Measurements from ENCODE around the gene ARHGEF10L. TPM values are rescaled to one million over a fixed set of nuclear protein-coding genes. Genes with fewer than 3 reads are reported as not detected.

The ARHGEF10L gene
- total RNA-seq, 1 experiment from 2014 or later = 6.4 TPM

DNA sequence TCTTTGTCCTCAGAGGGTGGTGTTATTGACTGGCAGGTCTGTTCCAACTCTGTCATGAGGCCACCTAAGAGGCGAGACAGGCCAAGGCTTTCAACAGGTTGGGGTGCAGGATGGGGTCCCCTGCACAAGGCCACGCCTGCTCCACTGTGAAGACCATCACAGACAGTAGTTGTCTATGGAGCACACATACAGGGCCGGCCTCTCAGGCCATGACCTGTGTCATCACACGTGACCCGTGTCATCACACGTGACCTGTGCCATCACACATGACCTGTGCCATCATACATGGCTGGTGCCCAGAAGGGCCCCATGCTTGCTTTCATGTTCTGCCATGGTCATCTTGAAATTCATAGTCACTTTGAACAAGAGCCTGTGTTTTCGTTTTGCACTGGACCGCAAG, 91.9 kb downstream of the ARHGEF10L start:
- DNase-seq (ENCODE audit: low read depth) = no peak

DNA sequence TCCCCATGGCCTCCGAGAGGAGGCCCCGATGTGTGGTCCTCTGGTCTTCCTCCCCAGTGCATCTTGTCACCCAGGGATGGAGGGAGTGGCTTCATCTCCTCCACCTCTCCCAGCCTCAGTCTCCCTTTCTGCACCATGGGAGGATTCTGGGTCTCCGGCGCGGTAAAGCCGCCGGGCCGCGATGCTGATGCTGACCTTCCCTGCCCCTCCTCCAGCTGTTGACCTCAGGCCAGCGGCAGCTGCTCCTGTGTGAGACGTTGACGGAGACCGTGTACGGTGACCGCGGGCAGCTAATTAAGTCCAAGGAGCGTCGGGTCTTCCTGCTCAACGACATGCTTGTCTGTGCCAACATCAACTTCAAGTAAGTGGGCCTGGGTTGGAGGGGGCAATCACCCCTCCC, 92.6 kb downstream of the ARHGEF10L start:
- no peak for DNase-seq (ENCODE audit: low read depth)

DNA sequence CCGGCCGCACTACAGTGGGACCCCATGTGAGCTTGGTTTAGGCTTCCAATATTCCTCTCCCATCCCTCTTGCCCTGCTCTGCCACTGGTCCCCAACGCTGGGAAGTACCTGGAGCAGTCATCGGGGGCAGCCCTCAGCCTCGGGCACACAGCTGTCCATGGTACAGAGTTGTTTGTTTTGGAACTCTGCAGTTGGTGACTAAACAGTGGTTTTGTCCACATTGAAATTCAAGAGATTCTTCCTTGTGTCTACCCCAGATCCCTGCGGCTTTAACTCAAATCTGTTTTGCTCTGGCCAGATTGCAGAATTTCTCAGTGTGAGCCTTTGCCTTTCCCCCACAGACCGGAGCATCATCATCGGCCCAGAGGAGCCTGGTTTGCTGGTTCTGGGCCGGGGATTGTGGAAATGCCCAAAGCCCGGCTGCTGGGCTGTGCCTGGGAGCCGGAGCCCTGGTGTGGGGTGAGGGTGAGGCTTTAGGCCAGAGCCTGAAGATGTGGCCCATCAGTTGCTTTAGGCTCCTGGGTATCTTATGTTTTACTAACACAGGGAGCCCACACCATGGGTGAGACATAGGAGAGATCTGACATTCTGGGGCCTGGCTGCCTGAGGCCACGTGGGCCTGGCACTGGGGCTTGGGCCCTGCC, 93.2 kb downstream of the ARHGEF10L start:
- DNase-seq (ENCODE audit: low read depth) = peak; percentile 52

DNA sequence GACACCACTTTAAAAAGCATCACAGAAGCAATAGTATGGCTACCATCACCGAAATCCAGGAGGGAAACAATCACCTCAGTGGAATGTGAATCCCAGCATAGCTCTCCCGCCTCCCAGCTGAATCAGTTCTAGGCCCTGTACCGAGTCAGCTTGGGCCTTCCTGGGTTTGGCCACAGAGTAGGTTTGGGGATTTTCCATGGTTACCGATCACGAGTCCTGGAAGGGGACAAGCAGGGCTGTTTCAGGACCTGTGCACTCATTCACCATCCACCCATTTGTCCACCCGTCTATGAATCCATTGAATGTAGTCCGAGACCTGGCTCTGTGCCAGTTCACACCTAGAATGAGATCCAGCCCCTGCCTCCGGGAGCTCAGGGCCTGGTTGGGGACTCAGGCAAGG, 94.2 kb downstream of the ARHGEF10L start:
- peak; percentile 38 for DNase-seq (ENCODE audit: low read depth)

DNA sequence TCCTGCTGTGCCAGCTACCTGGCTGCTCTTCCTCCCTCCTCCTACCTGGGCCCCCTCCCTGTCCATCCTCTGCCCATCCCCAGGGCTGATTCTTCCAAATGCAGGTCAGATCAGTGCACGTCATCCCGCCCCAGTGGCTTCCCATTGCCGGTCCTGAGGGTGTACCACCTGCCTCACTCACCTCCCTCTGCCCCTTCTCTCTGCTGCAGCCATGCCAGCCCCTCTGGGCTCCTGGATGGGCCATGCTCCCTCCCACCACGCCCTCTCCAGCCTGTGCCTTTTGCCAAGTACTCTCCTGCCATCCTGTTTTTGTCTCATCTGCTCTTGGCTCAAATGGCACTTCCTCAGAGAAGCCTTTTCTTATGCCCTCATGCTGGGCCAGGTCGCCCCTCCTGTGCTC, 95.8 kb downstream of the ARHGEF10L start:
- no peak for DNase-seq (ENCODE audit: low read depth)

DNA sequence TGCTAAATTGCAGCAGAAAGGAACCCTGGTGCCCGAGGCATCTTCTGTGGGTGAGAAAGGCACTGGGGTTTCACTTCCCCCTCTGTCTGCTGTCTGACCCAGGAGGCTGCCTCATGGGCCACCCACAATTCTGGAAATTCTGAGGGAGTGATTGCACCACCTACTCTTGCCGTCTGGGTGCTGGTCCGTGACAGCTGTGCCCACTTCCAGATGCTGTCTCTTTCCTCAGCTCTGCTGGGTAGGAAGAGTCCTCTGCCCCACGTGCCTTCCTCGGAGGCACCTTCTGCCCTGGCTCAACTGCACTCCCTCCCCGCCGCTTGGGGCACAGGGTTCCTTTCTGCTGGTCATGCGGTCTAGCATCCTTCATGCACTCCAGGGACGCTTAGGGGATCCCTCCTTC, 96.3 kb downstream of the ARHGEF10L start:
- DNase-seq (ENCODE audit: low read depth) = no peak

DNA sequence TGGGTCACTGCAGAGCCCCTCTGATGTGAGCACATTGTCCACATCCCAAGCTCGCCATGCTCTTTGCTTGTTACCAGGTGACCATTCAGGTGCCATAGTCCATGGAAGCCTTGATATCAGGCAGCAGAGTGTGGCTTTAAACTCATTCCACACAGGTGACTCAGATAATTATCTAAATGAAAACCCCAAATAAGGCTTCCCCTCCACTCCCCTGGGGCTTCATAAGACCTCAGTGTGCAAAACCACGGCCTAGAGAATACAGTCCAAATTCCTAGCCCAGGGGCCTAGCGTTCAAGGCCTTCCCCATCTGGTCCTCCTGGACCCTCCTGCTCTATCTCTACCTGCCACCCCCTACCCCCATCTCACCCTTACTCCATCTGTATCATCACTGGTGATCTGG, 97.1 kb downstream of the ARHGEF10L start:
- DNase-seq (ENCODE audit: low read depth) = peak; percentile 39

DNA sequence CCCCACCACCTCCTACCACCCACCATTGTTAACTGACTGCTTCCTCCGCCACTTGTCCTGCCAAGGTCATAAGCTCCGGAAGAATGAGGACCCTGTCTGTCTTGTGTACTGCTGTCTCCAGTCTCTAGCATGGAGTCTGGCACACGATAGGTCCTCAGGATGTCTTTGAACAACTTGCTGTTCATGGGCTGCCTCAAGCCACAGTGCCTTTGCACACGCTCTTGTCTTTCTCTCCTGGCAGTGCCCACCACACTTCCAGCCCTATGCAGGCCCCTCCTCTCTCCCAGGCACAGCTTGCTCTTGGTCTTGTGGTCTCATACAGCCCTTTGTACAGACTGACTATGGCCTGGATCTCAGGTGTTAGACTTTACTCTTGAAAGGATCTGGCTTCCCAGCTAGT, 97.6 kb downstream of the ARHGEF10L start:
- DNase-seq (ENCODE audit: low read depth) = no peak

DNA sequence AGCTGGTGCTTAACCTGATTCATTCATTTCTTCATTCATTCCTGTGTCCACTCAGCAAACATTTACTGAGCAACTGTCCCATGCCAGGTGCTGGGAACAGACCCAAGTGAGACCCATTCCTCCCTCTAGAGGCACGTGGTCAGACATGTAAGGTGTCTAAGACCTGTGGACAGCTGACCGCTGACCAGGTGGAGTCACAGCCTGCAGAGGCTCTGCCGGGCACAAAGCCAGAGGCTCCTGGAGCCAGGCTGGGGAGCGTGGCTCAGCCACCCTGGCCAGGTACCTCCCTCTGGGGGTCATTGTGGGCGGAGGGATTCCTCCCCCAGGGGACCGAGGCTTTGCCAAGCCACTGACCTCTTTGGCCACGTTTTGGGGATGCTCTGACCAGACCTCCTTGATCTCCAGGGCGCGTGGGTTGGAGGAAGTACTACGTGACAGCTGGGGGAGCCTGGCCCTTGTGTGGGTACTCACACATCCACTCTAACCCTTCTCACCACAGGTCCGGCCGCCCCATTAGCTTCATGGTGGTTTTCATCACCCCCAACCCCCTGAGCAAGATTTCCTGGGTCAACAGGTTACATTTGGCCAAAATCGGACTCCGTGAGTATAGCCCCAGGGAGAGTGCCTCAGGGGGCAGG, 100.3 kb downstream of the ARHGEF10L start:
- no peak for DNase-seq (ENCODE audit: low read depth)

DNA sequence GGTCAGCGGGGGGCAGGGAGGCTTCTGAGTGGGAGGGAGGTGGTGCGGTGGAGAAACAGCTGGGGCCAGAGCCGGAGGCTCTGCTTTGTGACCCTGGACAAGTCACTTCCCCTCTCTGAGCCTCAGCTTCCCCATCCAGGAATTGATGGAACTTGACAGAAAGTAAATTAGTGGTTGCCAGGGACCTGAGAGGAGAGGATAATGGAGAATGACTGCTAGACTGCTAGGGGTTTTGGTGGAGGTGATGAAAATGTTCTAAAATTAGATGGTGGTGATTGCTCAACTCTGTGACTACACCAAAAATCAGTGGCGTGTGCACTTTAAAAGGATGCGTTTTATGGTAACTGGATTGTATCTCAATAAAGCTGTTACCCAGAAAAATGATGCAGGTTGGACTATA, 100.9 kb downstream of the ARHGEF10L start:
- DNase-seq (ENCODE audit: low read depth) = no peak

DNA sequence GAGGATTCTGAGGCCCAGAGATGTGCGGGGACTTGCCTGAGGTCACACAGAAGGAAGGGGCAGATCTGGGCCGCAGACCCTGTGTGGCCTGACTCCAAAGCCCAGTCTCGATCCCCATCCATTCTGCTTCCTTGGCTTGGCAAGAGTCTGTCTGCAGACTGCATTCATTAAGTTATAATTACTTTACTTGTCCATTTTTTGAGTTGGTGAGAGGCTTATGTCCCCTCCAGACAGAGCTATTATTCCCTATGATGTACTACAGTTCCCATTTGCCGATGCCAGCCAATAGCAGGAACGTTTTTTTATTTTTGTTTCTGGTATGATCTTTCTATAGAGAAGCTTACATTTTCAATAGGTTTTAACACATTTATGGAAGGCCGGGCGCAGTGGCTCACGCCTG, 101.5 kb downstream of the ARHGEF10L start:
- DNase-seq (ENCODE audit: low read depth) = no peak

DNA sequence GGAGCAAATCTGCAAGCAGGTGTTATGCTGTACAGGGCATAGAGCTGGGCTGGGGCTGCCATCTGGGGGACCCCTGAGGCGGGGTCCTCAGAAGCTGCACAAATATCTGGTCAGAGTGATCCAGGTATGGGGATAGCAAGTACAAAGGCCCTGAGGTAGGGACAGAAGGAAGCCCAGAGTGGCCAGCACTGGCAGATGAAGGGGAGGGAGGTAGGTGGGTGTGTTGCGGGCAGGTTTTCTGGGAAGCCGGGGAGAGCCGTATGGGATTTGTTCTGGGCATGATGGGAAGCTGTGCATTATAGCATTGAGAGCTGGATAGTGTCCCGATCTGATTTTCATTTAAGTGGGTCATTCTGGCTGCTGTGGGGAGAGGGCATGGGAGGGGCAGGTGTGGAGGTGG, 102.7 kb downstream of the ARHGEF10L start:
- DNase-seq (ENCODE audit: low read depth) = no peak

DNA sequence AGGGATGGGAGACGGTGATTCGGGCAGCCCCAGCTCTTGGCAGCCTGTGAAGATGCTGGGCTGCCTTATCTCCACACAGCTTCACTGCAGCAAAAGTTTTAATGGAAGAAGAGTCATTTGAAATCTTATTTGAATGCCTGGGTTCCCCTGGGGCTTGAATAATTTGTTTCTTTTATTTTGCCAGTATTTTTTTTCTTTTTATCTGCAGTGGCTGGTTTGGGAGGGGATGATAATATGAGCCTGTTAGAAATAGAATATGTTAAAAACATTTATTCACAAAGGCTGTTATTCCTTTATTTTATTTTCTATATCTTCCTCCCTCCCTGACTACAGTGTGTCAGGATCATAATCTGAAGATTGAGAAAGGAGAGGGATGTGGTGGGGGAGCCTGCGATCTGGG, 103.4 kb downstream of the ARHGEF10L start:
- no peak for DNase-seq (ENCODE audit: low read depth)

DNA sequence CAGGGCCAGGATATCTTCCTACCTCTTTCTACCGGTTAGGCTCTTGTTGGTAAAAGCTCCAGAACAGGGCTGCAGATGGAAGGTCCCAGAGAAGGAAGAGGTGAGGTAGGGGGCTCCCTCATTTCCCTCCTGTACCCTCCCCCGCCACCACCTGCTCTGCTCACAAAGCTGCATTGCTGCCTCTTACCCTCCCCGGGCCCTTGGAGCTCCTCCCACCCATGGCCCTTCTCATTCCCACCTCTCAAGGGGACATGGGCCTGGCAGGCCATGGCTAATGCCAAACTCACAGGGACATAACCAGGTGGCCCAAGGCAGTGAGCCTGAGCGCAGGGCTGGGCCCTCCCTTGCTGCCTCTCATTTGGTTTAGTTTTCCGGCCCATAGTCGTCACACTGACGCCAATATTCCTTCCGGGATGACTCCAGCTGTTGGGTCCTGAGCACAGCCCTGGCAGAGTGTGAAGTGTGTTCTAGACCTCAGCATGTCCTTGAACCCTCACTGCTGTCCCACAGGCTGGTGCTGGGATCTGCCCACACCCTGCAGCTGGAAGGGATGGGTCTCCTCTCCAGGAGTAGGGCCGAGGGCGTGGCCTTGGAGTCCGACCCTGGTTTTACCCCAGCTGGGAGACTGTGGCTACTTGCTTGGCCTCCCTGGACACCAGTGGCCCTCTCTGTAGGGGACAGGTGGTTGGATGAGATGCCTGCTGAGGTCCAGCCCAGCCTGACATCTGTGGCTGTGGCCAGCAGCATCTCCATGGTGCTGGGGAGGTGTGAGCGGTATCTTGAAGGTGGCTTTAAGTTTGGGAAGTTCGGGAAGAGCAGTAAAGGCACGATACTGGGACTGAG, 104.6 kb downstream of the ARHGEF10L start:
- DNase-seq (ENCODE audit: low read depth) = no peak

DNA sequence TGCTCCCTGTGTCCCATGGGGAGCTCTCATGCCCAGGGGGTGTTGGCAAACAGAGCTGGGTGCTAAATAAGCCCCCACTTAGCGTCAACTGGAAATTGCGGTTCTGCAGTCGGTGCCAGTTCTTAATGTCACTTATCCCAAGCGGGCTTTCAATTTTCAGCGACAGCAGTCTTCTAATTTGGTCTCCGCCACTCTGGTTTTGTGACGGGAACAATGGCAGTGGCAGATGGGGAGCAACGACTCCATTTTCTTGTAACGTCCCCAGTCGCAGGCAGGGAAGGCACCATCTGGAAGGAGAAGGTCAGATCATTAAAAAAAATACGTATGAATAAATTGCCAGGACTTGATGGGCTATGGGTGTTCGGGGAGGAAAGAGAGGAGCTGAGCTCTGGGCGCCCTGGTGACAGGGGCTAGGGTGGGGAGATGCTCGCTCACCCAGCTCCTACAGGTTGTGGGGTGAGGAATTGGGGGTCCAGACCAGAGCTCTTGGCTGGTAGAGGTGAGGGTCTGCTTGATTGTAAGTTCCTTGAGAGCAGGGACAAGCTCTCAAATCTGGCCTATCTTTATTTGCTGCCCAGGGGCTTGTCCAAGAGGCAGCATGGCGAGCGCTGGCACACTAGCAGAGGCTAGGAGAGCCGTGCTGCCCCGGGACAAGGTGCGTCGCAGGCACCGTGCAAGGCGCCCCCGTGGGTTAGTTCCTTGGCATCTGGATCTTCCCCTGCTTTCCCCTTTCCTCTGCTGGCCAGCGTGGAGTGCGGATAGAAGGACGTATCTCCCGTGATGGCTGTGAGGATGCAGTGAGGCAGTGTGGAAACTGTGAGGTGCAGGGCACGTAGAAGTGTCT, 105.8 kb downstream of the ARHGEF10L start:
- DNase-seq (ENCODE audit: low read depth) = no peak

DNA sequence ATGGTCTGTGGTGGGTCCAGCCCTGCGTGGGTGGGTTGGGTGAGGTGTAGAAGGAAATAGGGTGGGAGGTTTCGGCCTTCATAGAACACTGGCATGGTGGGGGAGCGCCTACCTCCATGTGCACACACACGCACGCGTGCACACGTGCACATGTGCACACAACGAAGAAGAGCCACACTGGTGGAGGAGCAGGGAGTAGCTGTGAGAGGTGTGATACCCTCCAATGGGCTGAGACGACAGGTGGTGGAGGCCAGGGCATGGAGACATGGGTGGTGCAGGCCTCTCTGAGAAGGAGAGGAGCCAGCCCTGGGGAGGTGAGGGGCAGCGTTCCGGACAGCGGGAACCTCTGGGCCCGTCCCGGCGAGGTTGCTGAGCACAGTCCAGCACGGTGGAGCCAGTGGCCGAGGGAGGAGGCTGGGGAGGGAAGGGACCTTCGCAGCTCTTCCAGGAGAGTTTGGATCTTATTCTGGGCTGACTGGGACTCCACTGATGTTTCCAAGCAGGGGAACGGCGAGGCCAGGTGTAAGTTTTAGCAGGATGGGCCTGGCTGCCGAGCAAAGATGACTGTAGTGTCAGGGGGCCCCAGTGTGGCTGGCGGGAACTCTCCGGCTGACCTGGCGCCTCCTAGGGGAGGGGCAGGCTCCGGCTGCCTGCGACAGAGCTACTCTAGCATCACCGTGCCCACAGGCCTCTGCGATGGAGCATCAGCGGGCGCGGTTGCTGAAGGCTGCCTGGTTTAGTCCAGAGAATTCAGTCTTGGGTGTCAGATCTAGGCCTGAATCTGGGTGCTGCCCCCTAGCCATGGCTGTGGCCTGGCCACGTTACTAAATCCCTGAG, 107.2 kb downstream of the ARHGEF10L start:
- DNase-seq (ENCODE audit: low read depth) = no peak

DNA sequence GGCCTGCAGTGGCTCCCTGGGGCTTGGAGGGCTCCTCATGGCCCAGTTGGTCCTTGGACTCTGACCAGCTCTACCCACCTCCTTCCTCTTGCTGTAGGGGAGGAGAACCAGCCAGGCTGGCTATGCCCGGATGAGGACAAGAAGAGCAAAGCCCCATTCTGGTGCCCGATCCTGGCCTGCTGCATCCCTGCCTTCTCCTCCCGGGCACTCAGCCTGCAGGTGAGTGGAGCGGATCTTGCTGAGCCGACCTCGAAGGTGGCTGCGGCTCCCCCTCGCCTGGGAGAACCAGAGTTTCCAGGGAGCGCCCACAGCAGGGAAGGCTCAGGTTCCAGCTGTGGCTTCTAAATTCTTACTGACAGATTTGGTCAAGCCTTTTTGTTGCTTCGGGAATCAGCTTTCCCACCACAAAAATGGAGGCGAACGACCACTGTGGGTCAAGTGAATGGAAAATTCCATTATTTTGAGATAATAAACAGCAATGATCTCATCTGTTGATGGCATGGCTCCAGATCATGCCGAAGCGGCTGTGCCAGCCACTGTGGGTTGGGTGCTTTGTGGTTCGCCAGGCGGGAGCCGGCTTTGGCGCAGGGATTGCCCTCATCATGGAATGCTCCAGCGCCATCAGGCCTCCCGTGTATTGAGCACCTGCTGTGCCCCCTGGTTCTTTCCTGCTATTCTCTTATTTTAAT, 109.1 kb downstream of the ARHGEF10L start:
- no peak for DNase-seq (ENCODE audit: low read depth)

DNA sequence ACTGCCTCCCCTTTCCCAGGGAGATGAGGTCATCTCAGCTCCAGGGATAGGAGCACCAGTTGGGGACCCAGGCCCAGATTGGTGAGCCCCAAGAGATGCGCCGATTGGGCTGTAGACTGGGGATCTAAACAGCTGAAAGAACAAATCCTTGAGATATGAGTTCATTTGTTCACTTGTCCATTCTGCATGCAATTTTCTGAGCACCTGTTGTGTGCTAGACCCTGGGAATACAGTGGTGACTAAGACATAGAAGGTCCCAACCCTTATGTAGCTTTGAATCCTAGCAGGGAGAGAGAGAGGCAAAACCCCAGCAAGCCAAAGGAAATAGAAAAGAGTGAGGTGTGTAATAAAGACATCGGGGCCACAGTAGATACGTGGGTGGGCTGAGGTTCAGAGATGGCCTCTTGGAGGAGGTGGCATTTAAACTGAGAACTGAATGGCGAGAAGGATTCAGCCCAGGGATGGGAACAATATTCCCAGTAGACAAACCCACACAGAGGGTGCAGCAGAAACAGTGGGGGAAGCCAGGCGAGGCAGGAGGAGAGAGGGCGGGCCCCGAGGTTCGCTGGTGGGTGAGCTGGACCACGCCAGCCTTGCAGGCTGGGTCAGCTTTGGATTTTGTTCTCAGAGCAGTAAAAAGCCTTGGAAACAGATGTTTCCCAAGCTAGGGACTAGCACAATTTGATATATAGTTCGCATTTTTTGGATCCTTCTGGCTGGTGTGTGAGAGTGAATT, 110.0 kb downstream of the ARHGEF10L start:
- no peak for DNase-seq (ENCODE audit: low read depth)

DNA sequence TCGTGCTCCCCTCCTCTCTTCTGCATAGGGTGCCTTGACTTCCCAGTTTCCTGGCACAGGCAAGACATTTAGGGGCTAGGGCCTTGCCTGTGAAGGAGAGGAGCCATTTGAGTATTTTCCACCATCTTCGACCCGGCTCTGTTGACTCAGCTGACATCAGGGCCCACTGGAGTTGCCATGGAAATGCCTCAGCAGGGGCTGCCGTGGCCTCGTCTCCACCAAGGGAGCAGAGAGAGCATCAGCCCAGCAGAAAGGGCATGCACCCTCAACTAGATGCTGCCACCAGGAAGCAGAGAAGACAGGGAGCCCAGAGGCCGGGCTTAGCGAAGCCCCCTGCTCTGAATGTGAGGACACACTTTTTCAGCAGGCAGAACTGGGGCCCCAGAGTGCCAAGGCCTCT, 113.8 kb downstream of the ARHGEF10L start:
- no peak for DNase-seq (ENCODE audit: low read depth)
